ENCODE data around the gene ASB7. TPM values are rescaled to one million over a fixed set of nuclear protein-coding genes. Genes with fewer than 3 reads are reported as not detected.

The ASB7 gene
- total and polyA plus RNA-seq, 2 donors from 2014 or later = 5.3 to 17.7 TPM

- Histone ChIP-seq H3K4me3 (ENCODE audit: low read length in 3 of 3) (peak overlapping the region; percentile 76 to 100 (median 92)), H3K4me1 (ENCODE audit: control insufficient read depth in 2 of 3, insufficient read depth in 2 of 3, low read depth in 1 of 3, low read length in 3 of 3) (peaks cover 0 to 27% (median 10%) of the 10 kb centered on the region in 3 donors), H3K9ac (ENCODE audit: low read length in 3 of 3) (peak overlapping the region; percentile 74 to 97 (median 86)), H3K9me3 (ENCODE audit: control insufficient read depth in 2 of 3, insufficient read depth in 1 of 3, low read length in 3 of 3) (no peaks in the 10 kb centered on the region), H3K36me3 (ENCODE audit: control insufficient read depth in 2 of 3, insufficient read depth in 3 of 3, low read length in 3 of 3) (peaks cover 0 to 4% (median 2%) of the 10 kb centered on the region in 3 donors), H3K27ac (ENCODE audit: low read depth in 2 of 2, low read length in 2 of 2) (peak overlapping the region; percentile 25 to 83), H3K27me3 (ENCODE audit: control insufficient read depth, insufficient read depth, low read length) (no peaks in the 10 kb centered on the region)
- no peak for TF ChIP-seq CTCF (IDR thresholded peaks at IDR 0.05; ENCODE audit: borderline replicate concordance, extremely low read depth, insufficient read depth)
- FAIRE-seq (no peak), DNase-seq (no peak)
- intact Hi-C loops (cut with DNase I) = no loop called here
These were observed 749 bp upstream of the ASB7 start for GRCh38 chr15:100601617-100602063.

- peak in 3 of 5 donors; percentile 11 to 66 (median 34) for DNase-seq
- Histone ChIP-seq H3K9ac (ENCODE audit: low read length in 3 of 3) (peak overlapping the region; percentile 52 to 75 (median 64)), H3K9me3 (ENCODE audit: control insufficient read depth in 2 of 3, insufficient read depth in 1 of 3, low read length in 3 of 3) (no peaks in the 10 kb centered on the region), H3K4me1 (ENCODE audit: control insufficient read depth in 2 of 3, insufficient read depth in 2 of 3, low read depth in 1 of 3, low read length in 3 of 3) (peaks cover 0 to 27% (median 10%) of the 10 kb centered on the region in 3 donors), H3K4me3 (ENCODE audit: low read length in 3 of 3) (peak overlapping the region; percentile 77 to 85 (median 84)), H3K27ac (ENCODE audit: low read depth in 2 of 2, low read length in 2 of 2) (peak overlapping the region; percentile 73 to 80), H3K27me3 (ENCODE audit: control insufficient read depth, insufficient read depth, low read length) (no peaks in the 10 kb centered on the region), H3K36me3 (ENCODE audit: control insufficient read depth in 2 of 3, insufficient read depth in 3 of 3, low read length in 3 of 3) (peaks cover under 1 to 6% (median 4%) of the 10 kb centered on the region in 3 donors)
- intact Hi-C loops (cut with DNase I) = no loop called here
- TF ChIP-seq CTCF (IDR thresholded peaks at IDR 0.05; ENCODE audit: borderline replicate concordance, extremely low read depth, insufficient read depth) = no peak
- no peak for FAIRE-seq
These were observed 519 bp downstream of the ASB7 start for GRCh38 chr15:100602823-100603393.

DNA sequence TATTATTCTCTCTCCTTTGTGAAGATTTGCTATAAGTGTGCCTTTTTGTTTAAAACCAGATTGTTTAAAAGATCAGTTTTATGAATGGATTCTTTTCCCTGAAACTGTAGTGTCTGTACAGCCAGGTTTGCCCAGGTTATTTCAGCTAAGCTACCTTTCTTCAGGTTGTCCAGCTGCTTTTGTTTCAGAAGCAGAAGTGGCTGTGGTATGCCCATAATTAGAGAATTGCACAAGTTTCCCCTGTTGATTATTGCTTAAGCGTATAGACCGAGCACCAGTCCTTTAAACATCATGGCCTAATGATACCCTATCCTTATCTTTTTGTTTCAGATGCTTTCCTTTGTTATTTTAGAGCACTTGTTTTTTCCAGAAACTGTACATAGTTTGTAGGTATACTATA is 10.2 kb downstream of the ASB7 start:
- Histone ChIP-seq H3K9ac (ENCODE audit: low read length in 3 of 3) (no peak overlapping the region), H3K4me1 (ENCODE audit: control insufficient read depth in 2 of 3, insufficient read depth in 2 of 3, low read depth in 1 of 3, low read length in 3 of 3) (no peaks in the 10 kb centered on the region), H3K9me3 (ENCODE audit: control insufficient read depth in 2 of 3, insufficient read depth in 1 of 3, low read length in 3 of 3) (no peaks in the 10 kb centered on the region), H3K4me3 (ENCODE audit: low read length in 3 of 3) (no peak overlapping the region), H3K27me3 (ENCODE audit: control insufficient read depth, insufficient read depth, low read length) (no peaks in the 10 kb centered on the region), H3K27ac (ENCODE audit: low read depth in 2 of 2, low read length in 2 of 2) (no peak overlapping the region), H3K36me3 (ENCODE audit: control insufficient read depth in 2 of 3, insufficient read depth in 3 of 3, low read length in 3 of 3) (peaks cover 2 to 40% (median 18%) of the 10 kb centered on the region in 3 donors)
- intact Hi-C loops (cut with DNase I) = no loop called here
- no peak for TF ChIP-seq CTCF (IDR thresholded peaks at IDR 0.05; ENCODE audit: borderline replicate concordance, extremely low read depth, insufficient read depth)
- FAIRE-seq (no peak), DNase-seq (no peak)
